ENCODE results near the gene SELENOF. TPM values are rescaled to one million over a fixed set of nuclear protein-coding genes. Genes with fewer than 3 reads are reported as not detected.

The SELENOF gene
- total and polyA plus RNA-seq, 2 of the 13 experiments (the other 11 are each of a cell fraction or from before 2014, with no cell fraction given) = 133 to 163 TPM

- in situ Hi-C loops (cut with HindIII; ENCODE audit: extremely low pct_ligation_motif_present, low pct_unique_long_range_greater_than_20kb) = no loop called here
- no TSS peak for BruUV-seq (replicated peaks)
- Histone ChIP-seq H3K4me1 (ENCODE audit: insufficient read depth, low read length) (peaks cover 19% of the 10 kb centered on the region), H3K9ac (ENCODE audit: insufficient read depth, low read depth, low read length) (no peak overlapping the region), H3K9me3 (ENCODE audit: low read length) (no peaks in the 10 kb centered on the region), H4K20me1 (ENCODE audit: insufficient read depth, low read length) (no peaks in the 10 kb centered on the region), H3K36me3 (replicated peaks in 1 of 2; ENCODE audit: control insufficient read depth in 1 of 2, insufficient read depth in 2 of 2, low read length in 2 of 2) (0 out of 5 replicates have a peak, but pooled peaks cover 0 to 4% of the 10 kb centered on the region in 2 experiments), H3K4me2 (ENCODE audit: low read depth, low read length) (no peak overlapping the region), H3K27me3 (ENCODE audit: control insufficient read depth in 1 of 2, insufficient read depth in 2 of 2, low read length in 2 of 2) (no peaks in the 10 kb centered on the region), H3K4me3 (replicated peaks in 1 of 3; ENCODE audit: insufficient read depth in 1 of 3, low read depth in 2 of 3, low read length in 3 of 3) (no peak overlapping the region), H3K27ac (ENCODE audit: extremely low read length, insufficient read depth, low read length) (no peak overlapping the region), H3K79me2 (ENCODE audit: insufficient read depth, low read length) (no peaks in the 10 kb centered on the region), H2AFZ (ENCODE audit: low read length) (no peak overlapping the region)
- intact Hi-C loops (cut with micrococcal nuclease; ENCODE audit: unreplicated experiment) = no loop called here
- DNase-seq (ENCODE audit: low spot score) (no peak), FAIRE-seq (no peak), ATAC-seq (no peak)
- ChIA-PET CTCF (ENCODE audit: low intra/inter-chr PET ratio, low total read pairs) (no interaction called here), POLR2A (no interaction called here)
- WGBS (ENCODE audit: low lambda C conversion rate) = 92% methylated on average over 3 of the region's 3 CpGs
- no peak for TF ChIP-seq SKIL (CRISPR knock-in tag; IDR thresholded peaks at IDR 0.05; ENCODE audit: borderline replicate concordance)
- no peak for TF ChIP-seq ZNF350 (CRISPR knock-in tag; IDR thresholded peaks at IDR 0.05; ENCODE audit: borderline replicate concordance, low read depth)
- TF ChIP-seq ZNF556 (CRISPR knock-in tag; IDR thresholded peaks at IDR 0.05; ENCODE audit: borderline replicate concordance) = no peak
- TF ChIP-seq RERE (CRISPR knock-in tag; IDR thresholded peaks at IDR 0.05; ENCODE audit: low read depth) = no peak
- no peak for TF ChIP-seq PRDM15 (CRISPR knock-in tag; IDR thresholded peaks at IDR 0.05)
- TF ChIP-seq CAMTA2 (CRISPR knock-in tag; IDR thresholded peaks at IDR 0.05; ENCODE audit: borderline replicate concordance) = no peak
- TF ChIP-seq PHF20 (CRISPR knock-in tag; IDR thresholded peaks at IDR 0.05) = no peak
- no peak for TF ChIP-seq GLI4 (CRISPR knock-in tag; IDR thresholded peaks at IDR 0.05; ENCODE audit: borderline replicate concordance)
- TF ChIP-seq IKZF4 (CRISPR knock-in tag; IDR thresholded peaks at IDR 0.05; ENCODE audit: borderline replicate concordance, low read depth, not compliant biosample characterization) = no peak
- TF ChIP-seq TFDP1 (CRISPR knock-in tag; IDR thresholded peaks at IDR 0.05; ENCODE audit: borderline replicate concordance) = no peak
These were observed 55.2 kb downstream of the SELENOF start for GRCh38 chr1:86858524-86859261.
